HG03342 (cell line): ENCODE data around the gene ZNF574.
A peak's percentile ranks its signal among the peaks of the same experiment; 100 is the strongest.
"Not testable (repeated sequence)": the region's sequence is repeated elsewhere in the genome, so short reads cannot be mapped to it uniquely, and the experiment has no call there.

Experiments
- ATAC-seq: cut with Tn5 transposase; IDR thresholded peaks from one replicate; pipeline ENCODE4 v1.9.1; 2021; ENCODE audit warnings: mild to moderate bottlenecking, moderate library complexity; ENCODE audit not compliant: unreplicated experiment

Gene ZNF574, protein sequence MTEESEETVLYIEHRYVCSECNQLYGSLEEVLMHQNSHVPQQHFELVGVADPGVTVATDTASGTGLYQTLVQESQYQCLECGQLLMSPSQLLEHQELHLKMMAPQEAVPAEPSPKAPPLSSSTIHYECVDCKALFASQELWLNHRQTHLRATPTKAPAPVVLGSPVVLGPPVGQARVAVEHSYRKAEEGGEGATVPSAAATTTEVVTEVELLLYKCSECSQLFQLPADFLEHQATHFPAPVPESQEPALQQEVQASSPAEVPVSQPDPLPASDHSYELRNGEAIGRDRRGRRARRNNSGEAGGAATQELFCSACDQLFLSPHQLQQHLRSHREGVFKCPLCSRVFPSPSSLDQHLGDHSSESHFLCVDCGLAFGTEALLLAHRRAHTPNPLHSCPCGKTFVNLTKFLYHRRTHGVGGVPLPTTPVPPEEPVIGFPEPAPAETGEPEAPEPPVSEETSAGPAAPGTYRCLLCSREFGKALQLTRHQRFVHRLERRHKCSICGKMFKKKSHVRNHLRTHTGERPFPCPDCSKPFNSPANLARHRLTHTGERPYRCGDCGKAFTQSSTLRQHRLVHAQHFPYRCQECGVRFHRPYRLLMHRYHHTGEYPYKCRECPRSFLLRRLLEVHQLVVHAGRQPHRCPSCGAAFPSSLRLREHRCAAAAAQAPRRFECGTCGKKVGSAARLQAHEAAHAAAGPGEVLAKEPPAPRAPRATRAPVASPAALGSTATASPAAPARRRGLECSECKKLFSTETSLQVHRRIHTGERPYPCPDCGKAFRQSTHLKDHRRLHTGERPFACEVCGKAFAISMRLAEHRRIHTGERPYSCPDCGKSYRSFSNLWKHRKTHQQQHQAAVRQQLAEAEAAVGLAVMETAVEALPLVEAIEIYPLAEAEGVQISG

DNA sequence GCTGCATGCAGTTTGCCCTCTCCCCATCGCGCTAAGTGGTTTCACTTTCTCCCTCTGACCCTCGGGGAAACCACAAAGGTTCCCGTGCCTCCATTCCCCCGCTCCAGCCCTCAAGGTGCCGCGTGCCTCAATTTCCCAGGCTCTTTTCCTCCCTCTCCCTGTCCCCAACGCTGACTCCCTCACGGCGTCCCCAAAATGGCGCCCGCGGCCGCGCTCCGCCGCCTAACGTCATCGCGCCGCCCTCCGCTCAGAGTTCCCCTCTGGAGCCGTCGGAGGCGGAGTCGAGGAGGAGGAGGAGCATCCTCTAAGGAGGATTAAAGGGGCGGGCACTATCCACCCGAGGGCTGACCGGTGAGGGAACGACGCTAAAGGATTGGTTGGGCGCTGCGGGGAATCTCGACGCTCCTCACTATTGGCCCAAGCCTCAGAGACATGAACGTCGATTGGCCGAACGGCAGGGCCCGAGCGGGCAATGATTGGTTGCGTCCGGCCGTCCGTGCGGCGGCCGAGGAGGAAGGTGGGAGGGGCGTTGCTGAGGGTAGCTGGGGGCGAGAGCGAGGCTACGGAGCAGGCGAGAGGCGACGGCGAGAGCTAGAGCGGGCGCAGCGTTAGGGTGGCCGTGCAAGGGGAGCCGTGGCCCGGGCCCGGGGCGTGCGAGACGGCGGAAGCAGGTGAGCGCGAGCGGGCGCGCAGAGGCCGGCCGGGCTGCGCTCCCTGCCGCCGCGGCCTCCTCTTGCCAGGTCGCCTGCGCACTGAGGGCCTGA, at the start of gene ZNF574:
Gene ZNF574, plus strand, starts transcription at position 551 of the 764 bp plus-strand sequence. CDS start 2,441 bp downstream, outside the sequence.
- ATAC-seq = peak; percentile 88

DNA sequence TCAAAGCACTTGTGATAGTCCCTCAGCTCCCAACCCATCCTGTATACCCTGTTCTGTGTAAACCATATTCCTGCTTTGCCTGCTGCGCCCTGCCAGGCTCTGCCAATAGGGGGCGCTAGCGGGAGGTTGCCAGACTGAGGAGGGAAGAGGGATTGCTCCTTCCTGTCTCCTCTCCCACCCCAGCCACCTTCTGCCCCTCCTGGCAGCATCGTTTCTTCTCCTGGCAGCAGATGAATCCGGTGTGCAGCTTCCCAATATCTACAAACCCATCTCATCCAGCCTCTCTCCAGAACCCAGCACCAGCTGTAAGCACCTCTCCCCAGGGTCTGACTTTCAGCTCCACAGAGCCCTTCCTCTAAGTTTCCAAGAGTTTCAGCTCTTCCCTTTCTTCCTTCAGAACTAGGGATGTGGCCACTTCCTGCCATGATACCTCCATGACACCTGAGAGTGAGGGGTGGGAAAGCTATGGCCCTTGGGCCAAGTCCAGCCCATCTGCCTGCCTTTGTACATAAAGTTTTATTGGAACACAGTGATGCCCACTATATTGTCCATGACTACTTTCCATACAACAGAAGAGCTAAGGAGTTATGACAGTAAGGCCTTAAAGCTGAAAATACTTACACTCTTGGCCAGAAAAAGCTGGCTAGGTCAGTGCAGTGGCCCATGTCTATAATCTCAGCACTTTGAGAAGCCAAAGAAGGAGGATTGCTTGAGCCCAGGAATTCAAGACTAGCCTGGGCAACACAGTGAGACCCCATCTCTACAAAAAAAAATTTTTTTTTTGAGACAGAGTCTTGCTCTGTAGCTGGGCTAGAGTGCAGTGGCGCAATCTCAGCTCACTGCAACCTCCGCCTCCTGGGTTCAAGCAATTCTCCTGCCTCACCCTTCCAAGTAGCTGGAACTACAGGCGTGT, 47.4 kb upstream of the ZNF574 start:
- no peak for ATAC-seq

DNA sequence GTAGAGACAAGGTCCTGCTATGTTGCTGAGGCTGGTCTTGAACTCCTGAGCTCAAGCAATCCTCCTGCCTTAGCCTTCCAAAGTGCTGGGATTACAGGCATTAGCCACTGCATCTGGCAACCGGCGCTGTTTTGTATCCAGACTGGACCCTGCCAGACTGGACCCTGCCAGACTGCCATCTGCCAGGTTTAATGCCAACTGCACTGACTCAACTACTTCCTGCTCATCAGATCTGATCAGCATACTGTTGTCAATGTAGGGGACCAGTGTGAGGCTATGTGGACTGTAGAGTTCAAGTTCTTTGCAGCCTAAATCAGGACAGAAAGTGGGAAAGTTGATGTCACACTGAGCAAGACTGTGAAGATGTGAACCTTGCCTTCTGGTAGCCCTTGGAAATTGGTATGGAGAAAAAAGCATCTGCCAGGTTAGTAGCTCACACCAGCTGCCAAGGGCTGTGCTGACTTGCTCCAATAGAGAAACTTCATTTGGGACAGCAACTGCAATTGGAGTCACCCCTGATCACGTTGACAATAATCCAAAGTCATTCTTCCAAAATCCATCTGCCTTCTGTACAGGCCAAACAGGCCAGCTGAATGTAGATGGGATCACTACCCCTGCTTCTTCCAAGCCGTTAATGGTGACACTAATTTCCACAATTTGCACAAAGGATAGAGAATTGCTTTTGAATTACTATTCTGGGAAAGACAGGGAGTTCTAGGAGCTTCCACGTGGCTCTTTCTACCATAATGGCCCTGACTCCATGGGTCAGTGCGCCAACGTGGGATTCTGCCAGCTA, 45.1 kb upstream of the ZNF574 start:
- ATAC-seq = no peak

DNA sequence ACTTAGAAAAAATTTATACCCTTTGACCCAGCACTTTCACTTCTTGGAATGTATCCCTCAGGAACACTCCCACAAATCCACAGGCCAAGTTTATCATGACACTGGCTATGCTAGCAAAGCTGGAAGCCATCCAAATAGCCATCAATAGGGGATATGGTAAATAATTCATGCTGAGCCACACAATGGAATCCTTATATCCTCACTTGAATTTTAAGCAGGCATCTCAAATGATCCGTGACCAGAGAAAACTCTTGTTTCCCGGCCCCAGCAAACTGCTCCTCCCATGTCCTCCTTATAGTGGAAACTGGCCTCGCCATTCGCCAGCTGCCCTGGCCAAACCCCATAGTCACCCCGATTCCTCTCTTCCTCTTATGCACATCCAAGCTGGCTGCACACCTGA, 43.5 kb upstream of the ZNF574 start:
- ATAC-seq = no peak

DNA sequence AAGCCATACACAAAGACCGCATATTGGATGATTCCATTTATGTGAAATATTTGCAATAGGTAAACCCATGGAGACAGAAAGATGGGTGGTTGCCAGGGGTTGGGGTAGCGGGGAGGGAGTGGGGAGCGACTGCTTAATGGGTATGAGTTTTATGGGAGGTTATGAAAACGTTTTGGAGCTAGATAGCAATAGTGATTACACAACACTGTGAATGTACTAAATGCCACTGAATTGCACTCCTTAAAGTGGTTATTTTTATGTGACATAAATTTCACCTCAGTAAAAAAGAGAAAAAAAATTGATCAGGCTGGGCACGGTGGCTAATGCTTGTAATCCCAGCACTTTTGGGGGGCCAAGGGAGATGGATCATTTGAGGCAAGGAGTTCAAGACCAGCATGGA, 42.6 kb upstream of the ZNF574 start:
- ATAC-seq = no peak

DNA sequence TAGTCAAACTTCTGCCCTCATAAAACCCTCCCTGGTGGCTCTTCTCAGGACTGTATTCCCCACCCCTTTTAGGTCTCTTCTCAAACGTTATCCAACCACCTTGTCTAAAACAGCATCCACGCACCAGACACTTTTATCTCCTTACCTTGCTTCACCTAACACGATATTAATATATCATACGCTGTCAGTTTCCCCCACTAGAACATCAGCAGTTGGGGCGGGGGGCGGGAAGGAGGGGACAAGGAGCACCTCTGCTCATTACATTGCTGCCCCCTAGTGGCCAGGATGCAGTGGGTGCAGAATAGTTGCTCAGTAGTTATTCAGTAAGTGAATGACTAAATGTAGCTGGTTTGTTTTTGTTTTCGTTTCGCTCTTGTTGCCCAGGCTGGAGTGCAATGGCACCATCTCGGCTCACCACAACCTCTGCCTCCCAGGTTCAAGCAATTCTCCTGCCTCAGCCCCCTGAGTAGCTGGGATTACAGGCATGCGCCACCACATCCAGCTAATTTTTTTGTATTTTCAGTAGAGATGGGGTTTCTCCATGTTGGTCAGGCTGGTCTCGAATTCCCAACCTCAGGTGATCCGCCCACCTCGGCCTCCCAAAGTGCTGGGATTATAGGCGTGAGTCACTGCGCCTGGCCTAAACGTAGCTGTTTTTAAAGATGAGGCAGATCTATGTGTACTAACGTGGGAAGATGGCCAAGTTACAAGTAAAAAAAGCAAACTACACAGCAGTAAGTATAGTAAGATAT, 41.1 kb upstream of the ZNF574 start:
- ATAC-seq = not testable (repeated sequence)

DNA sequence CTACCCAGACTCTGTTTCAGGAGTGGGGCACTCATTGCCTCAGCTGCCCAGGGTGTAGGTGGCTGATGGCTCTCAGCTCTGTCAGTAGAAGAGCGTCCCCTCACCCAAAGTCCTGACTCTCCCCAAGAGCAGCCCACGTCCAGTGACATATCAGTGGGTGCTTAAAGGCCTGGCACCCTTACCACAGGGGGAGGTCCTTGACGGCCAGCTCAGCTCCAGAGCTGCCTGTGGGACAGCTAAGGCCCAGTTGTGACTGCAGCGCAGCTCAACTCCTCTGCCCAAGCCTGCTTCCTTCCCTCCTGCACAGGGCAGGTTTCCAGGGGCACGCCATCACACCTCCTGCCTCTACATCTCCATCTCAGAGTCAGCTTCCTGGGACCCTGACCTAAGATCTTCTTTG, 38.3 kb upstream of the ZNF574 start:
- ATAC-seq = no peak

DNA sequence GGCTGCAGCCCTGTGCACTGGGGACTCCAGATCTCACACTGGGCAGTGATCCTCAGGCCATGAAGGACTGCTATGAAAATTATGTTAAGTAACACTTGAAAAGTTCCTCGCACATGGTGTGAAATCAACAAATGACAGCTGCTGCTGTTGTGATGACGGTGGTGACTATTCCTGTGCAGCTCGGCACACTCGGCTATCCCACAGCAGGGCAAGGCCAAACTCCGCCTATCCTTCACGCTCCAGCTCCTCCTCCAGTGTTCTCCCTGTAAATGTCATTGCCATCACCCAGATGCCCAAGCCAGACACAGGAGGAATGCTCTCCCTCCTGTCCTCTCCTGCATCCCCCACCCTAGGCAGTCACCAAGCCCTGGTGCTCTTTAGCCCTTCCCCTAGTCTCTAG, 37.3 kb upstream of the ZNF574 start:
- ATAC-seq = no peak

DNA sequence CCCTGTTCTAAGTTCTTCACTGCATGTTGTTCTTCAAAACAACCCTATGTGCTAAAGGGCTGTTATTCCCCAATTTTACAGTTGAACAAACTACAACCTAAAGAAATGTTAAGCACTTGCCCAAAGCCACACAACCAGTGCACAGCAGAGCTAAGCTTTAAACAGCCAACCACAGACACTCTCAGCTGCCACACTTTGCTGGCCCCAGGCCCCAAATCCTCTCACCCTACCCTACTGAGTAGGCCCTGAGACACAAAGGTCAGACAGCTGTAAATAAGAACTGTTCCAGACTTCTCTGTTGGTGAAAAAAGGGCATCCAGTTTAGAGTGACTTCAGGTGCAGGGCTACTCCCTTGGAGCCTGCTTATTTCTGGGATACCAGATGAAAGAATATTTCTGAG, 35.9 kb upstream of the ZNF574 start:
- no peak for ATAC-seq

DNA sequence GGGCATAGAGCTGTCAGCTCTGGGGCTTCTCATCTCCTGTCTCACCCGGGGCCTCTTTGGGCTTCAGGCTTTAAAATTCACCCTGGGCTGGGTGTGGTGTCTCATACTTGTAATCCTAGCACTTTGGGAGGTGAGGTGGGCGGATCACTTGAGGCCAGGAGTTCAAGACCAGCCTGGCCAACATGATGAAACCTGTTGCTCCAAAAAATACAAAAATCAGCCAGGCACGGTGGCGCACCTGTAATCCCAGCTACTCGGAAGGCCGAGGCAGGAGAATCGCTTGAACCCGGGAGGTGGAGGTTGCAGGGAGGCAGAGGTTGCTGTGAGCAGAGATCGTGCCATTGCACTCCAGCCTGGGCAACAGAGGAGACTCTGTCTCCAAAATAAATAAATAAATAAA, 35.5 kb upstream of the ZNF574 start:
- ATAC-seq = not testable (repeated sequence)

DNA sequence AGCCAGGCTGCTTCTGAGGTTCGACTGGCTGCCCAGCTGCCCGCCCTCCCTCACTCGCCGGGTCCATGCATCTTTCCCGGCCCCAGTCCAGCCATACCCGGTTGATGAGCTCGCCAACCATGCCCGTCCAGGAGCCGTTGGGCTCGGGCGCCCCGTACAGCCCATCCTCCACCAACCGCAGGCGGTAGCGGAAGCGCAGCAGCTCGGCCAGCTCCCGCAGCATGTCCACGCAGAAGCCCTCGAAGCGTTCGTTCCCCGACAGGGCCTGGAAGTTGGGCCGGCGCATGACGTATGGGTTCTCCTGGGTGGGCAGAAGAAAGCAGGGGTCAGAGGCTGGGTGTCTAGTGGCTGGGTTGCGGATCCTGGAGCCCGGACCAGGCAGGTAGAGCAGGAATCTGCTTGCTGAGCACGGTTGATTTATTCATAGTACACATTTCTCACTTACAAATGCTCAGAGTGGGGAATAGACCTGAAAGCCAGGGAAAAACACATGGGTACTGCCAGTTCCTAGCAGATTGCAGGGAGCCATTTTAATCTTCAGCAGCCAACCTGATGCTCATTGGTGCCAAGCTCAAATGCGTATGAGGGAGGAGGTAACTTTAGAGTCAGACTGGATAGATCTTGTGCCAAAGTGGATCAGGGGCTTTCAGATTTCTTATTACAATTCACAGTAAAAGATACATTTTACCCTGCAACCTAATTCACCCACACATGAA, 33.4 kb upstream of the ZNF574 start:
- ATAC-seq = no peak

DNA sequence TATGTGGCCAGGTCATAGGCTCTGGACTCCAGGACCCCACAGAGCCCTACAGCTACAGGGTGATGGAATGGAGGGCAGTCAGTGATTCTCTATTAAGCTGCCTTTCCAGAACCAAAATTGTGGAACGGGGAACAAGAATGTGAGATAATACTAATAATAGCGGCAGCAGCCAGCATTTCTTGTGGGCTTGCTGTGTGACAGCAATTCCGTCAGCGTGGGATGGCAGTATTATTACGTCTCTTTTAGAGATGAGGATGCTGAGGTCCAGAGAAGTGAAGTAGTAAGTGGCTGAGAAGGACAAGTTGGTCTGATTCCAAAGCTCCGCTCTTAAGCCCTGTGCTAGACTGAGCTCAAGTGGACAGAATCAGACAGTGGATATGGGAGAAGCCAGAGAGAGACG, 30.4 kb upstream of the ZNF574 start:
- ATAC-seq = no peak

DNA sequence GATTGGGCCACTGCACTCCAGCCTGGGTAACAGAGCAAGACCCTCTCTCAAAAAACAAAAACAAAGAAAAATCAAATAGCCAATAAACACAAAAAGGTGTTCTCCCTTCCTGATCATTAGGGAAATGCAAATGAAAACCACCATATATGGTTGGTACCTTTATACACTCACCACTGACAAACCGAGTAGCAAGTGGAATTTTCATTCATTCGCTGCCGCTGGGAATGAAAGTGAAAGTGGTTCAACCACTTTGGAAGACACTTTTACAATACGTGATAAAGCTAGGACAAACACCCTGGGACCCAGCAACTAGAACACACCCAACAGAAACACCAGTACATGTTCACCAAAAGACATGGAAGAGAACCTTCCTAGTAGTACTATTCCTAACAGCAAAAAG, 27.0 kb upstream of the ZNF574 start:
- ATAC-seq = no peak

DNA sequence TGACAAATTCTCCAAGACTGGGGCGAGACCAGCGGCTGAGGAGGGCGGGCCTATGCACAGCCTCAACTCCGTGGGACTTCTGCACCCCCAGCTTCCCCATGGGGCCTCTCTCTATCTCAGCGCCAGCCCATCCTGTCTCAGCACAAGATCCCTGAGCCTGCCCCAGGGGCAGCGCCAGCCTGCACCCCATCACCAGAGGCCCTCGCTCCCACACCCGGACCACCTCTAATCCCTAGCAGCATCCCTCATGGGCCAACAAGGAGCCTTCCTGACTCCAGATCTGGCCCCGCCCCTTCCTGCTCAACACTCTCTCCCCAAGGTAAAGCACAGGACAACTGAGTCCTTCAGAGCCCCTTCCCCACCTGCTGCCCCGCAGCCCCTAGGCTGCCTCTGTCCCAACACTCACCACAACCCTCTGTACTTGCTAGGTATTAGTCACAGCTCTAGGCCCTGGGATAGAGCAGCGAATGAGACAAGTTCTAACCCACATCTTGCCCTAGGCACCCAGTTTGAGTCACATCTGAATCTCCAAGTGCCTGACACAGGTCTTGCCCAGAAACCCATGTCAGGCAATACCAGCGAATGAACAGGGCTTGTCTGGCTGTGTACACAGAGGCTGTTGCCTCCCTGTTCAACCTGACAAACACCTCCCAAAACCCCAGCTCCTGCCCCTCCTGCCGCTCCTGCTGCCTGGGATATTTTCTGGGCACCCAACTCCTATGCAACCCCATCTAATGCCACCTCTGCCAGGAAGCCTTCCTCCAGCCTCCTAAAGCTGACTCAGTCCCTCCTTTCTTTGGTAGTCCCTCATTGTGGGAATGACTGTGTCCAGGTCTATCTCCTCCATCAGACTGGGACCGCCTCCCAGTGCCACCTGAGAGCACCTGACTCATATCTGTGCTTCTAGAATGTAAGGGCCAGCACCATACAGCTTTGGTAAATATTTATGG, 24.5 kb upstream of the ZNF574 start:
- no peak for ATAC-seq

DNA sequence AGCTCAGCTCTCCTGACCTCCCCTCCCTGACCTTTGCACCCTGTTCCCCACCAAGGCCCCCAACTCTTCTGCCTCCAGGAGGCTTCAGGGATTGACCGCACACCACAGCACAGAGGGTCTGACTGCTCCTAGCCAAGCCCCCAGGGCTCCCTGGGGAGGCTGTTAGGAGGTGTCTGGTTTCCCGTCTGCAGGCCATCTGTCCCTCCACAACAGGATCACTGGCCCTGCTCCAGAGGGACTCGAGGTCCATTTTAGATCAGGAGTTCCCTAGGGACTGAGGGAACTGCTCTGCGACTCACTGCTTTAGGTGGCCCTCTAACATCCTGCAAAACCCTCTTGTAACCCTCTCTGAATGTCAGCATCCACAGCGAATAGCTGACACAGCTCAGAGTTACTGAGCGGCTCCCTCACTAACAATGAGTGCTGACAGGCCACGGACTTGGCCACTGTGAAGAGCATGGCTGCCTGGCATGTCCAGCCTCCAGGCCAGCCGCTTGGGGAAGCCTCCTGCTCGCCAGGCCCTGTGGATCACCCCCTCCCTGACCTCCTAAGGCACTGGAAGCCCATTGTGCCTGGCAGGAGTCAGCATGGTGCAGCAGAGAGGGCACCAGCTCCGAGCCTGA, 23.6 kb upstream of the ZNF574 start:
- ATAC-seq = no peak
